Activated T-cell treated with anti-CD3 and anti-CD28 coated beads, Interleukin-2, amount 50 U/mL, for 72 hours (primary cell): ENCODE data around the gene MESP1. TPM values are rescaled to one million over a fixed set of nuclear protein-coding genes. Genes with fewer than 3 reads are reported as not detected.

Experiments used
- ATAC-seq, 2 donors: fragments of 150-1000 bp; cut with Tn5 transposase; replicated peaks in 1 of 2; 2 replicates each; pipeline ENCODE4 v1.10.0; 2021; ENCODE audit warnings: moderate library complexity in 2 of 2, mild to moderate bottlenecking in 1 of 2
- DNase-seq, 2 donors: peaks; one replicate each; pipeline ENCODE4 v3.0.0; 2021 to 2022; ENCODE audit warnings: mixed read lengths in 1 of 2
- H3K27ac Mint-ChIP-seq: one replicate; pipeline ENCODE4 v1.8.0; 2022; ENCODE audit warnings: mild to moderate bottlenecking, moderate library complexity, mixed read lengths
- H3K27me3 Mint-ChIP-seq: one replicate; pipeline ENCODE4 v1.8.0; 2022; ENCODE audit warnings: low read depth, mixed read lengths
- H3K36me3 Mint-ChIP-seq, 2 donors: one replicate each; pipeline ENCODE4 v1.8.0; 2022; ENCODE audit warnings: mixed read lengths in 2 of 2, mild to moderate bottlenecking in 1 of 2; ENCODE audit not compliant: insufficient read depth in 2 of 2
- H3K4me1 Mint-ChIP-seq: one replicate; pipeline ENCODE4 v1.8.0; 2022; ENCODE audit warnings: low read depth, mixed read lengths
- H3K4me3 Mint-ChIP-seq, 2 donors: one replicate each; pipeline ENCODE4 v1.8.0; 2022; ENCODE audit warnings: mild to moderate bottlenecking in 2 of 2, mixed read lengths in 2 of 2, moderate library complexity in 2 of 2
- H3K9me3 Mint-ChIP-seq, 2 donors: one replicate each; pipeline ENCODE4 v1.8.0; 2022; ENCODE audit warnings: mixed read lengths in 2 of 2
- total RNA-seq, 2 donors: library from RNA; stranded (reverse); gene quantifications; one replicate each; pipeline ENCODE4 v1.2.3, GENCODE V29; 2022

MESP1 gene
- total RNA-seq, 2 donors from 2014 or later = 2.4 to 4.5 TPM

DNA sequence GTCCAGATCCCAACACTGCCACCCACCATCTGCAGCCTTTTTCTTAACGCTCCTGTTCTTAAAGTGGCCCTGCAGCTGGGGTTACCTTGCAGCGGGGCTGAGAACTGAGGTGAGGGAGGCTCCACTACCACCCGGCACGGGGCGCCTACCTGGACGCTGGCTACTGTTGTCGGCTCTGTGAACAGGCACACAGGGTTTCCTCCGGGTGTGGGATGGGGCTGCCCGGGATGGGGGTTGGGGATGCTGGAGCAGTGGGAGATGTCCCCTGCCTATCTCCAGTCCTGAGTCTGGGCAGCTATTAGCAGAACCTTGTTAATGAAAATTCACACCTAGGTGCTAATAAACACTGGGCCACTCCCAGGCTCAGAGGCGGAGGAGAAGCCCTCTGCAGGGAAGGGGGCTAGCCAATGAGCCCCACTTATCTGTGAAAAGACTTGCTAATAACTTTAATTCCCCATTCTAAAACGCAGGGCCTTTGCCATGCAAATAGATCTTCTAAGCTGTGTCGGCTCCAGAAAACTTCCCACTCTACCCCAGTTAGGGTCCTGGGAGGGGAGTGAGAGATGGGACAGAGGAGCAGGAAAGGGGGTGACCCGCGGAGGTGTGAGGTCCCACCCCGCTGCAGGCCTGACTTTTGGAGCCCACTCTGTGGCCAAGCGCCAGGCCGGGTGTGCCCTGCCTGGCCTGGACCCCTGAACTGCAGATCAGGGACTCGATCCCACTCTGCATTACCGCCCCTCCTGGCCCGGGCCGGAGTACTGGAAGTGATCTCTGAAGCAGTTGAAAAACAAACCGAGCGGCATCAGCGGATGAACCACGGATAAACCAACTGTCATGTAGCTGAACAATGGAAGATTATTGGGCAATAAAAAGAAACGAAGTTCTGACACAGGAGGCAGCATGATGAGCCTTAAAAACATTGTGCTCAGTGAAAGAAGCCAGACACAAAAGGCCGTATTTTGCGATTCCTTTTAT lies 3.1 kb downstream of the MESP1 start:
- H3K4me3 Mint-ChIP-seq = no peak overlapping the region
- H3K36me3 Mint-ChIP-seq = no peaks in the 10 kb centered on the region
- H3K9me3 Mint-ChIP-seq = no peaks in the 10 kb centered on the region
- no peak for DNase-seq
- peaks cover 28% of the 10 kb centered on the region for H3K27me3 Mint-ChIP-seq
- no peak for ATAC-seq
- H3K27ac Mint-ChIP-seq = no peak overlapping the region
- peaks cover 6% of the 10 kb centered on the region for H3K4me1 Mint-ChIP-seq

- Mint-ChIP-seq H3K4me1 (peaks cover 6% of the 10 kb centered on the region), H3K27me3 (peaks cover 20% of the 10 kb centered on the region), H3K9me3 (no peaks in the 10 kb centered on the region), H3K4me3 (no peak overlapping the region), H3K27ac (no peak overlapping the region), H3K36me3 (no peaks in the 10 kb centered on the region)
- ATAC-seq = no peak
- no peak for DNase-seq
These were observed 4.7 kb downstream of the MESP1 start for GRCh38 chr15:89746386-89746780.

GRCh38 chr15:89745768-89746167 lies 5.3 kb downstream of the MESP1 start:
- DNase-seq = no peak
- ATAC-seq = no peak
- Mint-ChIP-seq H3K27me3 (peaks cover 20% of the 10 kb centered on the region), H3K9me3 (no peaks in the 10 kb centered on the region), H3K4me1 (peaks cover 6% of the 10 kb centered on the region), H3K27ac (no peak overlapping the region), H3K36me3 (no peaks in the 10 kb centered on the region), H3K4me3 (no peak overlapping the region)

- peaks cover 8% of the 10 kb centered on the region for H3K4me1 Mint-ChIP-seq
- H3K4me3 Mint-ChIP-seq = no peak overlapping the region
- H3K9me3 Mint-ChIP-seq = no peaks in the 10 kb centered on the region
- DNase-seq (no peak), ATAC-seq (no peak)
- H3K36me3 Mint-ChIP-seq = no peaks in the 10 kb centered on the region
- H3K27ac Mint-ChIP-seq = no peak overlapping the region
- peaks cover 20% of the 10 kb centered on the region for H3K27me3 Mint-ChIP-seq
These were observed 5.9 kb downstream of the MESP1 start for GRCh38 chr15:89745131-89745530.

- Mint-ChIP-seq H3K9me3 (no peaks in the 10 kb centered on the region), H3K36me3 (no peaks in the 10 kb centered on the region), H3K4me1 (peaks cover 5% of the 10 kb centered on the region), H3K27ac (no peak overlapping the region), H3K27me3 (peaks cover 5% of the 10 kb centered on the region), H3K4me3 (no peak overlapping the region)
- no peak for DNase-seq
- ATAC-seq = no peak
These were observed 7.5 kb downstream of the MESP1 start for GRCh38 chr15:89743594-89743993.

- Mint-ChIP-seq H3K27me3 (no peaks in the 10 kb centered on the region), H3K9me3 (no peaks in the 10 kb centered on the region), H3K4me1 (peaks cover 5% of the 10 kb centered on the region), H3K36me3 (no peaks in the 10 kb centered on the region), H3K4me3 (no peak overlapping the region), H3K27ac (no peak overlapping the region)
- DNase-seq = no peak
- no peak for ATAC-seq
These were observed 8.0 kb downstream of the MESP1 start for GRCh38 chr15:89743011-89743410.

- Mint-ChIP-seq H3K9me3 (no peaks in the 10 kb centered on the region), H3K27me3 (peaks cover 13% of the 10 kb centered on the region)
These were observed 10.9 kb downstream of the MESP1 start for GRCh38 chr15:89740137-89740536.

DNA sequence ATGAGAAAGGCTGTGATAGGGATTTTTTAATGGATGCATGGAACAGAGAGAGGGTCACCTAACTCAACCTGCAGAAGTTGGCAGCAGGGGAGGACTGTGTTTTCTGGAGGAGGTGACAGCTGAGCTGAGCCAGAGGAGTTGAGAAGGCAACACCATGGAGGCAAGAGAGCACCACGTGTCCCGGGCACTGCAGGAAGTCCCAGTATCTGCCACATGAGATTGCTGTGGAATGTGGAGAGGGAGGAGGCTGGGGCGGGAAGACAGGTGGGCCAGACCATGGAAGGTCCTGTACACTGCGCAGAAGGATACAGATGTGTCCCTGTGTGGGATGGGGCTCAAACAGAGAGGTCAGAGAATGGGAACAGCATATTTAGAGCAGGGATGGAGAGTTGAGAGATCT lies 15.3 kb downstream of the MESP1 start:
- Mint-ChIP-seq H3K4me1 (peaks cover 5% of the 10 kb centered on the region), H3K27me3 (peaks cover 23% of the 10 kb centered on the region), H3K4me3 (no peak overlapping the region), H3K9me3 (no peaks in the 10 kb centered on the region), H3K27ac (no peak overlapping the region), H3K36me3 (no peaks in the 10 kb centered on the region)
- no peak for ATAC-seq
- no peak for DNase-seq

More at GRCh38 chr15:89740137-89740536, 10.9 kb downstream of the MESP1 start:
- H3K27ac Mint-ChIP-seq = no peak overlapping the region
- ATAC-seq (peak; percentile 88 to 89), DNase-seq (peak; percentile 61 to 73)
- no peaks in the 10 kb centered on the region for H3K36me3 Mint-ChIP-seq
- H3K4me3 Mint-ChIP-seq = peak overlapping the region in 1 of 2 donors; percentile 29
- peaks cover 5% of the 10 kb centered on the region for H3K4me1 Mint-ChIP-seq

DNA sequence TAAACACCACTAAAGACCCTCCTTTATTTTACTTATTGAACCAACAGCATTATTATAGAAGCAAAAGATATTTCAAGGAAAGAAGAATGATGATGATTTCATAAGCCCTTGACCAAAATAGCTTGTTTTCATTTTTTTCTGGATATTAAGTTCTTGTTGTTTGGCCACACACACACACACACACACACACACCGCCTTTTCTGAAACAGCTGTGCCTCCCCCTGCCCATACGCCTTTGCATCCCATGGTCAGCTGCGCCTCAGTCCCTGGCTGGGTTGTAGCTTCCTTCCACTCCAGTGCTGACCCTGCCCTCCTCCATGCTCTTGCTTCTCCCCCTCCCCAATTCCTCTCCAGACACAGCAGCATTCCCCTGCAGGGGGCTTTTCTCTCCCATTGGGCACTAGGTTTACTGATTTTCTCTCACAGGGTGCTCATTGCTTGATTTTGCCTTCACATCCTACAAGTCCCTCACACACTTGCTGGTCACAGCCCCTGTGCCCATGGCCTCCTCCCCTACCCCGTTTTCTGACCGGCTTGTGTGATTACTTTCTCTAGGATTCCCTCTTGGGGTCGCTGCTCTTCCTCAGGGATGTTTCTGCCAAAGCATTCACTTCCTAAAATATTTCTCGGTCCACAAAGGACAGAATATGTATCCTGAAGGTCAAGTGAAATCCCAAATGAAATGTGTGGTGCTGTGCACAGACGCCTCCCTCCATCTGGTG lies 18.4 kb downstream of the MESP1 start:
- H3K36me3 Mint-ChIP-seq = no peaks in the 10 kb centered on the region
- DNase-seq (no peak), ATAC-seq (no peak)
- peaks cover 23% of the 10 kb centered on the region for H3K27me3 Mint-ChIP-seq
- no peaks in the 10 kb centered on the region for H3K4me1 Mint-ChIP-seq
- no peak overlapping the region for H3K4me3 Mint-ChIP-seq
- H3K27ac Mint-ChIP-seq = no peak overlapping the region
- H3K9me3 Mint-ChIP-seq = no peaks in the 10 kb centered on the region

DNA sequence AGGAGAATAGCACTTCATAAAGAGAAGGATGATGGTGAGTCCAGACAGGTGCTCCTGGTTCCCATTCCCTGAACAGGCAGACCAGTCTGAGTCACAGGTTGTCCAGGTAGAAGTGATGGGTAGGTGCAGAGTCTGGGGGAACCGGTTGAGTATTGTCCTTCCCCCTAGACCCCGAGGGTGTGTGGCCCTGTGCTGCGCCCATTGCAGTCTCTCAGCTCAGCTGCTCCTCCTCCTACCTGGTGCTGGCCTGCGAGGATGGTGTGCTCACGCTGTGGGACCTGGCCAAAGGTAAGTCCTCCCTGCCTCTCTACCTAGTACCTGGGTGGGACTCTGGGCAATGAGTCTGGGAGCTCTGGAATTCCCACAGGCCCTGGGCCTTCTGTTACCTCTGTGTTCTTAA lies 19.8 kb downstream of the MESP1 start:
- H3K4me3 Mint-ChIP-seq = no peak overlapping the region
- H3K36me3 Mint-ChIP-seq = no peaks in the 10 kb centered on the region
- no peaks in the 10 kb centered on the region for H3K9me3 Mint-ChIP-seq
- H3K27ac Mint-ChIP-seq = no peak overlapping the region
- no peak for ATAC-seq
- H3K4me1 Mint-ChIP-seq = no peaks in the 10 kb centered on the region
- DNase-seq = no peak
- peaks cover 20% of the 10 kb centered on the region for H3K27me3 Mint-ChIP-seq

- Mint-ChIP-seq H3K9me3 (no peaks in the 10 kb centered on the region), H3K27me3 (peaks cover 3% of the 10 kb centered on the region), H3K36me3 (no peaks in the 10 kb centered on the region), H3K4me3 (no peak overlapping the region), H3K27ac (no peak overlapping the region), H3K4me1 (no peaks in the 10 kb centered on the region)
- DNase-seq (no peak), ATAC-seq (no peak)
These were observed 22.8 kb downstream of the MESP1 start for GRCh38 chr15:89728254-89728653.

DNA sequence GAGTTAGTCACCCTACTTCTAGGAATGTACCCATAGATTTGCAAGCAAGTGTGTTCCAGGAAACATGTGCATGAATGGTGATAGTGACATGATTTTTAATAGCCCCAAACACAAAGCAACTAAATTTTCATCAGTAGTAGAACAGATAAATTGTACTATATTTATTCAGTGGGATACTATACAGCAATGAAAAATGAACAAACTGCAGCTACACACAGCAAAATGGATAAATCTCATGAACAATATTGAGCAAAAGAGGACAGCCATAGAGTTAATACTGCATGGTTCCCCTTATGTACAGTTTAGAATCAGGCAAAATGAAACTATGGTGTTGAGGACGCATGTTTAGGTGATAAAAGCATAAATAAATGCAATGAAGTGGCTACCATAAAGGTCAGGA lies 26.0 kb downstream of the MESP1 start:
- Mint-ChIP-seq H3K36me3 (no peaks in the 10 kb centered on the region), H3K27ac (no peak overlapping the region), H3K4me3 (no peak overlapping the region), H3K27me3 (no peaks in the 10 kb centered on the region), H3K4me1 (no peaks in the 10 kb centered on the region), H3K9me3 (no peaks in the 10 kb centered on the region)
- DNase-seq (no peak), ATAC-seq (no peak)

DNA sequence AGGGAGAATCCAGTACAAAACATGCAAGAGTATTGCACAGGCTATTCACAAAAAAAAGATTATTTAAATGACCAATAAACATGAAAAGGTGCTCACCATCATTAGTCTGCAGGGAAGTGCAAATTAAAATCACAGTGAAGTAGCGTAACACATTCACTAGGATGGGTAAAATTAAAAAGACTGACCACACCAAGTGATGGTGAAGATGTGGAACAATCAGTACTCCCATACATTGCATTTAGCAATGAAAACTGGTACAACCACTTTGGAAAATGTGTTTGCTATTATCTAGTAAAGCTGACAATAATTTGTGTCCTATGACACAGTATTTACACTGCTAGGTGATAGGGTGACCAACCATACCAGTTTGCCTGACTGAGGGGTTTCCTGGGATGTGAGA lies 26.4 kb downstream of the MESP1 start:
- H3K36me3 Mint-ChIP-seq = no peaks in the 10 kb centered on the region

More for the DNA sequence above, 26.4 kb downstream of the MESP1 start:
- ATAC-seq = no peak
- Mint-ChIP-seq H3K4me3 (no peak overlapping the region), H3K27ac (no peak overlapping the region), H3K27me3 (no peaks in the 10 kb centered on the region), H3K4me1 (no peaks in the 10 kb centered on the region), H3K9me3 (no peaks in the 10 kb centered on the region)
- no peak for DNase-seq
